Heart right ventricle (tissue), 16 donors: ENCODE measurements around the gene RASSF1. TPM values are rescaled to one million over a fixed set of nuclear protein-coding genes. Genes with fewer than 3 reads are reported as not detected.

Experiments
- ATAC-seq, 8 donors: fragments of 200-7000 bp; cut with Tn5 transposase; one replicate each; pipeline ENCODE4 v1.9.1; 2020; ENCODE audit warnings: mild to moderate bottlenecking in 8 of 8, moderate library complexity in 8 of 8, moderate number of reproducible peaks in 1 of 8
- DNase-seq, 2 donors: peaks; one replicate each; pipeline ENCODE4 v3.0.0-alpha.2; 2020
- H3K27ac ChIP-seq, 10 donors: fragments of 200-600 bp; sonication (generic) in 2 of 10; one replicate each; pipeline versions ENCODE4 v1.5.0 to v1.8.0; 2020 to 2022; ENCODE audit warnings: mild to moderate bottlenecking in 3 of 10
- H3K27me3 ChIP-seq, 7 donors: fragments of 200-600 bp; one replicate each; pipeline ENCODE4 v1.8.0; 2021 to 2022; ENCODE audit warnings: mild to moderate bottlenecking in 2 of 7
- H3K36me3 ChIP-seq, 9 donors: fragments of 200-600 bp; sonication (generic) in 1 of 9; one replicate each; pipeline versions ENCODE4 v1.5.0 to v1.8.0; 2020 to 2022; ENCODE audit warnings: mild to moderate bottlenecking in 2 of 9
- H3K4me1 ChIP-seq, 9 donors: fragments of 200-600 bp; sonication (generic) in 1 of 9; one replicate each; pipeline versions ENCODE4 v1.5.0 to v1.8.0; 2020 to 2022; ENCODE audit warnings: mild to moderate bottlenecking in 4 of 9
- H3K4me3 ChIP-seq, 10 donors: fragments of 200-600 bp; sonication (generic) in 2 of 10; one replicate each; pipeline versions ENCODE4 v1.5.0 to v1.8.0; 2020 to 2022; ENCODE audit warnings: mild to moderate bottlenecking in 7 of 10, moderate library complexity in 2 of 10
- H3K9me3 ChIP-seq, 11 donors: fragments of 200-600 bp in 10 of 11; sonication (generic) in 2 of 11; one replicate each; pipeline versions ENCODE4 v1.5.0 to v1.8.0; 2013 to 2022; ENCODE audit warnings: mild to moderate bottlenecking in 2 of 11, control low read depth in 1 of 11, moderate library complexity in 1 of 11
- WGBS, 2 donors: extraction: QIAGEN DNeasy Blood & Tissue Kit; methylation state at CpG; one replicate each; pipeline ENCODE4 v1.1.7; 2013; ENCODE audit warnings: inconsistent platforms in 1 of 2; 5-methylcytosine and 5-hydroxymethylcytosine counted together
- intact Hi-C, 10 donors: fragments of 100-400 bp; cut with DNase I; formaldehyde crosslinking; loops; one replicate each; pipeline versions ENCODE4 v1.11.1 to v1.14.2; 2022
- polyA plus RNA-seq, 2 donors: library from polyadenylated mRNA; stranded (reverse); fragments of 200-250 nt; gene quantifications; one replicate each; pipeline ENCODE4 v1.2.3, GENCODE V29; 2013
- total RNA-seq, 10 donors: library from RNA; stranded (reverse); fragmentation: NEBNext Ultra II Directional in 3 of 10; extraction: Animal tissue kit (Norgen Biotek cat#: 25700) in 3 of 10; gene quantifications; one replicate each; pipeline versions ENCODE4 v1.2.1 to v1.2.4, GENCODE V29; 2021 to 2023
- TF ChIP-seq, protein P1 (sequence below), 9 donors: fragments of 200-600 bp; sonication (generic) in 2 of 9; IDR thresholded peaks; one replicate each; pipeline versions ENCODE4 v1.5.0 to v1.8.0; 2021 to 2022; ENCODE audit warnings: antibody characterized with exemption in 9 of 9, mild to moderate bottlenecking in 5 of 9, moderate library complexity in 1 of 9
- donor health status: Arrhythmogenic right ventricular cardiomyopathy.
- donor health status: ischemic (EF 13 %, LVEDD 7.1; RV severe dilation, severe dysfunction).
- donor health status: healthy with polysubstance abuse.
- donor health status: DM: no; HTN: yes; CAD: no.
- donor health status: DM: no; HTN: no; CAD: no.
- donor health status: ischemic (EF 25% LVEDD 6.9; RV normal size, moderate dysfunction).
- donor health status: ischemic (EF 25% LVEDD 5.7; RV mildly dilated, moderate dysfunction).
- donor health status: healthy.
- donor health status: DM: yes; HTN: yes; CAD: no.
- donor health status: Ischemic cardiomyopathy.
- donor health status: ischemic (EF 35%, LVEDD 5.7; RV mildly dilated, moderate dysfunction).
- donor health status: nonischemic (EF 11% LVEDD 7.7; RV severe dilation, severe dysfunction).
- donor health status: DM: yes; HTN: yes; CAD: no.
- donor health status: PGD.
- donor health status: ischemic (EF 29% LVEDD 5.4; RV normal size, mild dysfunction).
- donor health status: nonischemic (EF 23%, LVEDD 6.1; RV moderate dilation, normal function).

The RASSF1 gene
- total and polyA plus RNA-seq, 12 donors, result 9.9 to 59.8 (median 13.1) TPM

DNA sequence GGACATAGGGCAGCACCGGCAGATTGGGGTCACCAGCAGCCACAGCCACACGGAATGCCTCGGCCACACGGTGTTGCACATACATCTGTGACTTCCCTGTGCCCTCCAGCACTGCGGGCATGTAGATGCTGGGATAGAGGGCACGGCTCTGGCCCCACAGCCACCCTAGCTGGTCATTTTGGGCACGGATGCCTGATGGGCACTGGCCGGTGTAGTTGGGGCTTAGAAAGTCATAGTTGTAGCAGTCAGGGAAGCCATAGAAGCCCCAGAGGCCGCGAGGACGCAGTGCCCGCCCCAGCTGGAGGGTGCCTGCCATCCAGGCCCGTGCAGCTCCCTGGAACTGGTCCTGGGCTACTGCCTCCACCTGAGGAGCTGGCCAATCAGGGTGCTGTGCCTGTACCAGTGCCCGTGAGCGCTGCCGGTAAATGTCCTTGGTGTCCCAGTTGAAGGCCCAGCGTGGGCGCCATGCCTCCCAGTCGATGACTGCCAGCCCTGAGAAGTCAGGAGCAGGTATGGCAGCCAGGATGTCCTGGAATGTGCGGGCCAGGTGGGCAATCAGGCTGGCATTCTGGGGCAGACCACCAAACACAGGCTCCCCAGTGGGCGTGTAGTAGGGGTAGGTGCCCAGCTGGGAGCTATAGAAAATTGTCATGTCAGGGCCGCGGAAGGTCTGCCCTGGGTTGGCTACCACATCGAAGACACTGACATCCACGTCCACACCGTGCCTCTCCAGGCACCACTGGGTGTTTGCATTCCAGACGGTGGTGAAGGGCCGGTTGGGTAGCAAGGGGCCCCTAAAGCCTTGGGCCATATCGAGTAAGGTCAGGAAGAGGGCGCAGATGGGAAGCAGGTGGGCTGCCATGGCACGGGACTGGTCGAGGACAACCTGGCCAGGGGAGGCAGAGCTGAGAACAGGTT lies 38.3 kb downstream of the RASSF1 start:
- ATAC-seq, result no peak
- H3K27ac ChIP-seq, result peak overlapping the region; percentile 66 to 95 (median 94)
- no peaks in the 10 kb centered on the region for H3K9me3 ChIP-seq
- whole genome bisulfite sequencing, 2 donors, result 72 to 85% methylated on average over 32 of the region's 32 CpGs
- no peak for DNase-seq
- TF ChIP-seq, protein P1, sequence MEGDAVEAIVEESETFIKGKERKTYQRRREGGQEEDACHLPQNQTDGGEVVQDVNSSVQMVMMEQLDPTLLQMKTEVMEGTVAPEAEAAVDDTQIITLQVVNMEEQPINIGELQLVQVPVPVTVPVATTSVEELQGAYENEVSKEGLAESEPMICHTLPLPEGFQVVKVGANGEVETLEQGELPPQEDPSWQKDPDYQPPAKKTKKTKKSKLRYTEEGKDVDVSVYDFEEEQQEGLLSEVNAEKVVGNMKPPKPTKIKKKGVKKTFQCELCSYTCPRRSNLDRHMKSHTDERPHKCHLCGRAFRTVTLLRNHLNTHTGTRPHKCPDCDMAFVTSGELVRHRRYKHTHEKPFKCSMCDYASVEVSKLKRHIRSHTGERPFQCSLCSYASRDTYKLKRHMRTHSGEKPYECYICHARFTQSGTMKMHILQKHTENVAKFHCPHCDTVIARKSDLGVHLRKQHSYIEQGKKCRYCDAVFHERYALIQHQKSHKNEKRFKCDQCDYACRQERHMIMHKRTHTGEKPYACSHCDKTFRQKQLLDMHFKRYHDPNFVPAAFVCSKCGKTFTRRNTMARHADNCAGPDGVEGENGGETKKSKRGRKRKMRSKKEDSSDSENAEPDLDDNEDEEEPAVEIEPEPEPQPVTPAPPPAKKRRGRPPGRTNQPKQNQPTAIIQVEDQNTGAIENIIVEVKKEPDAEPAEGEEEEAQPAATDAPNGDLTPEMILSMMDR (IDR thresholded peaks at IDR 0.05), result no peak
- intact Hi-C loops, result loop anchor here in 2 of 10 donors (1.0 to 5.0 kb wide), 2 partner anchors 19 to 35 kb away; no protein-coding TSS in a partner anchor
- peaks cover 0 to 15% (median 0%) of the 10 kb centered on the region in 9 donors for H3K36me3 ChIP-seq
- peak overlapping the region; percentile 45 to 82 (median 56) for H3K4me3 ChIP-seq
- peaks cover 22 to 59% (median 52%) of the 10 kb centered on the region in 9 donors for H3K4me1 ChIP-seq
- H3K27me3 ChIP-seq, result no peaks in the 10 kb centered on the region

GRCh38 chr3:50300681-50301254 lies 39.9 kb downstream of the RASSF1 start:
- Histone ChIP-seq H3K4me1 (peaks cover 22 to 59% (median 52%) of the 10 kb centered on the region in 9 donors), H3K27ac (peak overlapping the region; percentile 66 to 95 (median 94)), H3K36me3 (peaks cover 0 to 22% (median 0%) of the 10 kb centered on the region in 9 donors), H3K27me3 (no peaks in the 10 kb centered on the region), H3K4me3 (peak overlapping the region in 9 of 10 donors; percentile 16 to 82 (median 63)), H3K9me3 (no peaks in the 10 kb centered on the region)
- no peak for DNase-seq
- intact Hi-C loops, result loop anchor here in 2 of 10 donors (2.0 to 5.0 kb wide), 2 partner anchors 20 to 37 kb away; no protein-coding TSS in a partner anchor
- ATAC-seq, result no peak
- TF ChIP-seq, protein P1 (IDR thresholded peaks at IDR 0.05), result no peak
- WGBS, 2 donors, result 87 to 91% methylated on average over 6 of the region's 6 CpGs

- intact Hi-C loops, result loop anchor here in 2 of 10 donors (2.0 to 5.0 kb wide), 2 partner anchors 21 to 37 kb away; no protein-coding TSS in a partner anchor
Observed at GRCh38 chr3:50299929-50300680, 40.5 kb downstream of the RASSF1 start.

More at GRCh38 chr3:50299929-50300680, 40.5 kb downstream of the RASSF1 start:
- peak overlapping the region; percentile 66 to 95 (median 94) for H3K27ac ChIP-seq
- H3K4me1 ChIP-seq, result peaks cover 22 to 59% (median 52%) of the 10 kb centered on the region in 9 donors
- DNase-seq (no peak), ATAC-seq (no peak)
- no peaks in the 10 kb centered on the region for H3K9me3 ChIP-seq
- peak overlapping the region; percentile 16 to 82 (median 57) for H3K4me3 ChIP-seq
- WGBS, 2 donors, result 45 to 51% methylated on average over 12 of the region's 12 CpGs
- H3K36me3 ChIP-seq, result peaks cover 0 to 22% (median 0%) of the 10 kb centered on the region in 9 donors
- TF ChIP-seq, protein P1 (IDR thresholded peaks at IDR 0.05), result no peak
- H3K27me3 ChIP-seq, result no peaks in the 10 kb centered on the region
